ENCODE results near the gene RD3L.

GRCh38 chr14:103910262-103910935 is 31.9 kb downstream of the RD3L start:
- no peak for TF ChIP-seq LRRFIP1 (CRISPR knock-in tag; conservative IDR thresholded peaks at IDR 0.05)
- 0 out of 4 replicates have a peak, but pooled peaks of 1 of the 2 experiments have one; percentile 15 for TF ChIP-seq EP300 (IDR thresholded peaks at IDR 0.05; ENCODE audit: low read depth in 2 of 2, low read length in 2 of 2)
- no peak for TF ChIP-seq EP300 (CRISPR knock-in tag; IDR thresholded peaks at IDR 0.05; ENCODE audit: borderline replicate concordance)
- TF ChIP-seq ZNF251 (CRISPR knock-in tag; IDR thresholded peaks at IDR 0.05) = no peak
- TF ChIP-seq TBP (CRISPR knock-in tag; IDR thresholded peaks at IDR 0.05) = no peak
- TF ChIP-seq ZNF670 (CRISPR knock-in tag; IDR thresholded peaks at IDR 0.05; ENCODE audit: borderline replicate concordance) = no peak
